B cell (primary cell): ENCODE results near the gene ALDH1A1. TPM values are rescaled to one million over a fixed set of nuclear protein-coding genes. Genes with fewer than 3 reads are reported as not detected.

ENCODE experiments used
- ATAC-seq: fragments of 200-7000 bp; cut with Tn5 transposase; one replicate; pipeline ENCODE4 v1.10.0; 2021; ENCODE audit warnings: low read depth, mild to moderate bottlenecking, moderate number of reproducible peaks, moderate library complexity
- CTCF ChIA-PET: fragments of 350-600 bp; sonication (Branson Sonifier 250); formaldehyde crosslinking; loops from one replicate; lab custom pipeline; 2021; ENCODE audit warnings: antibody characterized with exemption, inconsistent platforms; lab: Charles Lee
- POLR2A ChIA-PET: fragments of 350-600 bp; sonication (Branson Sonifier 250); formaldehyde crosslinking; loops from one replicate; lab custom pipeline; 2021; ENCODE audit warnings: antibody characterized with exemption; lab: Charles Lee
- DNase-seq: peaks from one replicate; pipeline ENCODE4 v3.0.0; 2013
- H2AFZ ChIP-seq: 2 replicates; pipeline ENCODE4 v1.6.1; 2012; ENCODE audit warnings: mild to moderate bottlenecking, low read depth, low read length; ENCODE audit not compliant: insufficient read depth, poor library complexity, severe bottlenecking
- H3K27ac ChIP-seq, 2 donors: 1 replicate in 1 of 2; 2 replicates in 1 of 2; pipeline ENCODE4 v1.5.1; 2012 to 2013; ENCODE audit warnings: low read length in 2 of 2, mild to moderate bottlenecking in 2 of 2, moderate library complexity in 1 of 2
- H3K27me3 ChIP-seq, 4 experiments: fragments of 200-600 bp in 1 of 4; sonication (generic) in 1 of 4; replicated peaks in 1 of 4; 1 replicate in 2 of 4; 2 replicates in 2 of 4; pipeline versions ENCODE4 v1.6.1 to v1.7.0; 2013 to 2016; ENCODE audit warnings: low read length in 3 of 4, mild to moderate bottlenecking in 2 of 4, mixed read lengths in 1 of 4, moderate library complexity in 1 of 4; ENCODE audit not compliant: insufficient read depth in 4 of 4, control insufficient read depth in 3 of 4; ENCODE audit errors: control extremely low read depth in 1 of 4
- H3K36me3 ChIP-seq, 2 experiments: replicated peaks in 1 of 2; 1 replicate in 1 of 2; 2 replicates in 1 of 2; pipeline versions ENCODE4 v1.6.1 to v1.7.1; 2013; ENCODE audit warnings: low read length in 1 of 2; ENCODE audit not compliant: insufficient read depth in 2 of 2, control insufficient read depth in 1 of 2; ENCODE audit errors: control extremely low read depth in 1 of 2, extremely low read depth in 1 of 2
- H3K4me1 ChIP-seq, 2 donors: fragments of 200-600 bp in 1 of 2; sonication (generic) in 1 of 2; 1 replicate in 1 of 2; 2 replicates in 1 of 2; pipeline versions ENCODE4 v1.5.1 to v1.6.1; 2013 to 2017; ENCODE audit warnings: low read length in 2 of 2; ENCODE audit not compliant: control insufficient read depth in 2 of 2, insufficient read depth in 2 of 2
- H3K4me2 ChIP-seq: replicated peaks from 2 replicates; pipeline ENCODE3; 2012; ENCODE audit warnings: mild to moderate bottlenecking, low read depth, low read length; ENCODE audit not compliant: poor library complexity, severe bottlenecking
- H3K4me3 ChIP-seq, 5 experiments: fragments of 200-600 bp in 1 of 5; sonication (generic) in 1 of 5; 1 replicate in 3 of 5; 2 replicates in 2 of 5; pipeline versions ENCODE4 v1.5.1 to v1.7.0; 2011 to 2016; ENCODE audit warnings: low read length in 4 of 5, mild to moderate bottlenecking in 4 of 5, low read depth in 2 of 5, control low read depth in 1 of 5, moderate library complexity in 1 of 5; ENCODE audit not compliant: insufficient read depth in 1 of 5; ENCODE audit errors: control extremely low read depth in 1 of 5, extremely low read depth in 1 of 5
- H3K79me2 ChIP-seq: fragments of 200-600 bp; sonication (generic); one replicate; pipeline ENCODE4 v1.6.0; 2016; ENCODE audit warnings: low read length; ENCODE audit not compliant: control insufficient read depth, insufficient read depth
- H3K9ac ChIP-seq: fragments of 200-600 bp; sonication (generic); 2 replicates; pipeline ENCODE4 v1.6.1; 2017; ENCODE audit warnings: mild to moderate bottlenecking, low read length, moderate library complexity
- H3K9me3 ChIP-seq, 3 donors: one replicate each; pipeline versions ENCODE4 v1.6.1 to v1.7.1; 2013; ENCODE audit warnings: low read length in 2 of 3; ENCODE audit not compliant: control insufficient read depth in 2 of 3, insufficient read depth in 1 of 3; ENCODE audit errors: control extremely low read depth in 1 of 3
- H4K20me1 ChIP-seq: 2 replicates; pipeline ENCODE4 v1.6.0; 2012; ENCODE audit warnings: mild to moderate bottlenecking, low read length; ENCODE audit not compliant: insufficient read depth, control insufficient read depth, poor library complexity, severe bottlenecking
- H3K27ac Mint-ChIP-seq: one replicate; pipeline ENCODE4 v1.8.0; 2021; ENCODE audit warnings: mixed read lengths
- H3K27me3 Mint-ChIP-seq: one replicate; pipeline ENCODE4 v1.8.0; 2021; ENCODE audit warnings: mixed read lengths
- H3K4me1 Mint-ChIP-seq: one replicate; pipeline ENCODE4 v1.8.0; 2021; ENCODE audit warnings: mixed read lengths
- H3K4me3 Mint-ChIP-seq: one replicate; pipeline ENCODE4 v1.8.0; 2021; ENCODE audit warnings: mixed read lengths
- H3K9me3 Mint-ChIP-seq: one replicate; pipeline ENCODE4 v1.8.0; 2022; ENCODE audit warnings: mixed read lengths; ENCODE audit not compliant: insufficient read depth
- EZH2 ChIP-seq: IDR thresholded peaks from 2 replicates; pipeline ENCODE4 v1.6.1; 2012; ENCODE audit warnings: borderline replicate concordance, low read depth, mild to moderate bottlenecking, moderate library complexity, low read length; ENCODE audit not compliant: insufficient read depth, poor library complexity, severe bottlenecking
- WGBS: methylation state at CpG from one replicate; pipeline ENCODE4 v1.1.5; 2013; ENCODE audit warnings: missing lambda C conversion rate; ENCODE audit not compliant: insufficient coverage; 5-methylcytosine and 5-hydroxymethylcytosine counted together
- intact Hi-C: fragments of 100-400 bp; cut with micrococcal nuclease; formaldehyde crosslinking; loops from one replicate; pipeline ENCODE4 v1.10.0; 2022
- polyA plus RNA-seq: library from polyadenylated mRNA; depleted of rRNA; stranded (reverse); fragments of >200 nt; gene quantifications from 2 replicates; pipeline ENCODE4 v1.2.3, GENCODE V29; 2012
- total RNA-seq, 2 donors: library from RNA; stranded (reverse); fragments of 120-200 nt in 1 of 2; gene quantifications; 1 replicate in 1 of 2; 2 replicates in 1 of 2; pipeline versions ENCODE4 v1.2.3 to v1.2.4, GENCODE V29; 2013 to 2022
- TF ChIP-seq, protein P1 (sequence below): fragments of 200-600 bp; IDR thresholded peaks from one replicate; pipeline ENCODE4 v1.8.0; 2022; ENCODE audit warnings: antibody characterized with exemption, mild to moderate bottlenecking

ALDH1A1 gene
- total and polyA plus RNA-seq, 2 donors (not counting 1 experiment from before 2014, with no cell fraction given), result 0.43 TPM; not detected in 1

DNA sequence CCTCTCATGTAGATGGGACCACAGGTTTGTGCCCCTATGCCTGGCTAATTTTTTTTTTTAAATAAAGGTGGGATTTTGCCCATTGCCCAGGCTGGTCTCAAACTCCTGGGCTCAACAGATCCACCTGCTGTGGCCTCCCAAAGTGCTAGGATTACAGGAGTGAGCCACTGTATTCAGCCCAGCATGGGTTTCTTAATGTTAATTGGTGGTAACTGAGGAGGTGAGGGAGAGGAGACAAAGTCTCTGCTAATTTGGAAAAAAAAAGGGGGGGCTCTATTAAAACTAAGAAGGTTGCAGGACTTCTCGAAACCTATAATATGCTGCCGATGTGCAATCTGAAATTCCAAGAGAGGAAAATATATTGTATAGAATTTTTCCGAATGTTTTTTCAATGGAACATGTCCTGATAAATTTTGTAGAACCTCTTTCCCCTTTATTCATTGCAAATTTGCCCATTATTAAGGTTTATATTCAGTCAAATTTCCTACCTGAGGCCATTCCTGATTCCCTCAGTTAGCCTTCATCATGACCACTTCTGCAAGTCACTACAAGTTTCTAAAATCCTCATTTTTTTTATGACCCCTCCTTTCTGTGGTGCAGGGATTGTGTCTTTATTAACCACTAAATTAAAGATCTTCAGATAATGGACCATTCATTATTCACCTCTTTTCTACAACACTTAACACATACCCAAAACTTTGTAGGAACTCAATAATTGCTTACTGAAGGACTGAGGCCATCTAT lies 52.9 kb downstream of the ALDH1A1 start:
- H3K27me3 ChIP-seq, result no peaks in the 10 kb centered on the region
- H3K27ac ChIP-seq, result no peak overlapping the region
- H3K4me1 ChIP-seq, result no peaks in the 10 kb centered on the region
- no peak overlapping the region for H3K9ac ChIP-seq
- ChIA-PET POLR2A (no interaction called here), CTCF (no interaction called here)
- no peaks in the 10 kb centered on the region for H3K79me2 ChIP-seq
- Mint-ChIP-seq H3K27me3 (no peaks in the 10 kb centered on the region), H3K4me1 (no peaks in the 10 kb centered on the region), H3K27ac (no peak overlapping the region), H3K9me3 (no peaks in the 10 kb centered on the region), H3K4me3 (no peak overlapping the region)
- DNase-seq, result no peak
- intact Hi-C loops, result no loop called here
- no peaks in the 10 kb centered on the region for H4K20me1 ChIP-seq
- TF ChIP-seq, protein P1, sequence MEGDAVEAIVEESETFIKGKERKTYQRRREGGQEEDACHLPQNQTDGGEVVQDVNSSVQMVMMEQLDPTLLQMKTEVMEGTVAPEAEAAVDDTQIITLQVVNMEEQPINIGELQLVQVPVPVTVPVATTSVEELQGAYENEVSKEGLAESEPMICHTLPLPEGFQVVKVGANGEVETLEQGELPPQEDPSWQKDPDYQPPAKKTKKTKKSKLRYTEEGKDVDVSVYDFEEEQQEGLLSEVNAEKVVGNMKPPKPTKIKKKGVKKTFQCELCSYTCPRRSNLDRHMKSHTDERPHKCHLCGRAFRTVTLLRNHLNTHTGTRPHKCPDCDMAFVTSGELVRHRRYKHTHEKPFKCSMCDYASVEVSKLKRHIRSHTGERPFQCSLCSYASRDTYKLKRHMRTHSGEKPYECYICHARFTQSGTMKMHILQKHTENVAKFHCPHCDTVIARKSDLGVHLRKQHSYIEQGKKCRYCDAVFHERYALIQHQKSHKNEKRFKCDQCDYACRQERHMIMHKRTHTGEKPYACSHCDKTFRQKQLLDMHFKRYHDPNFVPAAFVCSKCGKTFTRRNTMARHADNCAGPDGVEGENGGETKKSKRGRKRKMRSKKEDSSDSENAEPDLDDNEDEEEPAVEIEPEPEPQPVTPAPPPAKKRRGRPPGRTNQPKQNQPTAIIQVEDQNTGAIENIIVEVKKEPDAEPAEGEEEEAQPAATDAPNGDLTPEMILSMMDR, result no peak
- TF ChIP-seq EZH2, result no peak
- no peak overlapping the region for H2AFZ ChIP-seq
- H3K36me3 ChIP-seq, result no peaks in the 10 kb centered on the region
- no peak for ATAC-seq
- H3K9me3 ChIP-seq, result no peaks in the 10 kb centered on the region
- H3K4me3 ChIP-seq, result no peak overlapping the region
- 100% methylated on average over 2 of the region's 3 CpGs for WGBS
- no peak overlapping the region for H3K4me2 ChIP-seq
